Left renal cortex interstitium (tissue), 4 donors: ENCODE results near the gene RHOB. TPM values are rescaled to one million over a fixed set of nuclear protein-coding genes. Genes with fewer than 3 reads are reported as not detected.

Experiments
- DNase-seq, 4 donors: peaks; one replicate each; pipeline ENCODE4 v3.0.0-alpha.2; 2013; ENCODE audit warnings: low read depth in 4 of 4, low spot score in 2 of 4, missing footprints in 1 of 4
- polyA plus RNA-seq, 4 donors: library from polyadenylated mRNA; unstranded; fragments of 120-200 nt; gene quantifications; one replicate each; pipeline ENCODE4 v1.2.1, GENCODE V29; 2013; ENCODE audit not compliant: insufficient read length in 4 of 4

The RHOB gene
- polyA plus RNA-seq, 4 donors = 66.8 to 101 (median 88.3) TPM

GRCh38 chr2:20471902-20472559, 25.2 kb downstream of the RHOB start:
- no peak for DNase-seq

- DNase-seq = no peak
These were observed 25.7 kb downstream of the RHOB start for GRCh38 chr2:20472569-20472968.

GRCh38 chr2:20473128-20473527, 26.3 kb downstream of the RHOB start:
- DNase-seq = no peak

- DNase-seq = no peak
These were observed 28.1 kb downstream of the RHOB start for GRCh38 chr2:20474757-20475566.

- no peak for DNase-seq
These were observed 28.7 kb downstream of the RHOB start for GRCh38 chr2:20475567-20475952.

GRCh38 chr2:20476481-20476880, 29.6 kb downstream of the RHOB start:
- DNase-seq = no peak

GRCh38 chr2:20476950-20477349, 30.1 kb downstream of the RHOB start:
- DNase-seq = no peak

GRCh38 chr2:20478961-20479360, 32.1 kb downstream of the RHOB start:
- DNase-seq = no peak

- no peak for DNase-seq
These were observed 33.0 kb downstream of the RHOB start for GRCh38 chr2:20479835-20480234.

GRCh38 chr2:20480913-20481312, 34.0 kb downstream of the RHOB start:
- DNase-seq = no peak

GRCh38 chr2:20481798-20482405, 35.0 kb downstream of the RHOB start:
- DNase-seq = no peak

GRCh38 chr2:20482725-20483124, 35.9 kb downstream of the RHOB start:
- no peak for DNase-seq

- DNase-seq = no peak
These were observed 36.5 kb downstream of the RHOB start for GRCh38 chr2:20483194-20483895.

GRCh38 chr2:20484034-20484617, 37.3 kb downstream of the RHOB start:
- DNase-seq = no peak

GRCh38 chr2:20484810-20485611, 38.1 kb downstream of the RHOB start:
- DNase-seq = no peak

- DNase-seq = no peak
These were observed 38.9 kb downstream of the RHOB start for GRCh38 chr2:20485612-20486388.

GRCh38 chr2:20486571-20486970, 39.7 kb downstream of the RHOB start:
- no peak for DNase-seq

- no peak for DNase-seq
These were observed 40.1 kb downstream of the RHOB start for GRCh38 chr2:20487030-20487391.
